ENCODE measurements around the gene RASSF1.
A peak's percentile ranks its signal among the peaks of the same experiment; 100 is the strongest.

Gene RASSF1

GRCh38 chr3:50345586-50346234 lies 5.1 kb upstream of the RASSF1 start, which contains the start of gene ZMYND10:
Gene ZMYND10 (minus strand): TSS chr3:50345732. CDS start chr3:50345579, 153 bp downstream.
- no peak for DNase-seq (ENCODE audit: insufficient read length, low spot score)
- peak; percentile 9 for FAIRE-seq

- no peak for FAIRE-seq
Observed at GRCh38 chr3:50345008-50345407, 4.4 kb upstream of the RASSF1 start.

GRCh38 chr3:50342813-50343633 lies 2.4 kb upstream of the RASSF1 start:
- DNase-seq (ENCODE audit: insufficient read length, low spot score): no peak
- FAIRE-seq: no peak

More at GRCh38 chr3:50345008-50345407, 4.4 kb upstream of the RASSF1 start:
- DNase-seq (ENCODE audit: insufficient read length, low spot score): no peak

- no peak for DNase-seq (ENCODE audit: insufficient read length, low spot score)
- no peak for FAIRE-seq
Observed at GRCh38 chr3:50341996-50342650, 1.5 kb upstream of the RASSF1 start.

- DNase-seq (ENCODE audit: insufficient read length, low spot score) (no peak), FAIRE-seq (no peak)
Observed at GRCh38 chr3:50341537-50341936, 901 bp upstream of the RASSF1 start.

- FAIRE-seq (no peak), DNase-seq (ENCODE audit: insufficient read length, low spot score) (no peak)
Observed at GRCh38 chr3:50340147-50340447, 539 bp downstream of the RASSF1 start.

GRCh38 chr3:50339485-50340146 lies 1.0 kb downstream of the RASSF1 start:
- FAIRE-seq: no peak

GRCh38 chr3:50338965-50339364 lies 1.7 kb downstream of the RASSF1 start:
- no peak for DNase-seq (ENCODE audit: insufficient read length, low spot score)
- FAIRE-seq: no peak

More at GRCh38 chr3:50339485-50340146, 1.0 kb downstream of the RASSF1 start:
- no peak for DNase-seq (ENCODE audit: insufficient read length, low spot score)

- FAIRE-seq: peak; percentile 99
- DNase-seq (ENCODE audit: insufficient read length, low spot score): peak; percentile 99
Observed at GRCh38 chr3:50337175-50337861, 3.3 kb downstream of the RASSF1 start.

- FAIRE-seq (no peak), DNase-seq (ENCODE audit: insufficient read length, low spot score) (no peak)
Observed at GRCh38 chr3:50336452-50337174, 4.0 kb downstream of the RASSF1 start.

GRCh38 chr3:50334339-50335075 lies 6.1 kb downstream of the RASSF1 start:
- no peak for DNase-seq (ENCODE audit: insufficient read length, low spot score)
- FAIRE-seq: no peak

- FAIRE-seq (no peak), DNase-seq (ENCODE audit: insufficient read length, low spot score) (no peak)
Observed at GRCh38 chr3:50333744-50334328, 6.8 kb downstream of the RASSF1 start.

GRCh38 chr3:50331364-50331907 lies 9.2 kb downstream of the RASSF1 start:
- FAIRE-seq (no peak), DNase-seq (ENCODE audit: insufficient read length, low spot score) (no peak)

- DNase-seq (ENCODE audit: insufficient read length, low spot score) (no peak), FAIRE-seq (no peak)
Observed at GRCh38 chr3:50330330-50330729, 10.3 kb downstream of the RASSF1 start.

- peak; percentile 96 for DNase-seq (ENCODE audit: insufficient read length, low spot score)
- peak; percentile 98 for FAIRE-seq
Observed at GRCh38 chr3:50327943-50328691, 12.5 kb downstream of the RASSF1 start, which contains the start of gene TUSC2. Gene TUSC2 (minus strand): TSS chr3:50328223. CDS start chr3:50328099, 124 bp downstream.

GRCh38 chr3:50327129-50327528 lies 13.5 kb downstream of the RASSF1 start:
- no peak for FAIRE-seq
- DNase-seq (ENCODE audit: insufficient read length, low spot score): no peak

GRCh38 chr3:50326182-50326541 lies 14.5 kb downstream of the RASSF1 start:
- DNase-seq (ENCODE audit: insufficient read length, low spot score): no peak
- no peak for FAIRE-seq

Measured in HTR-8/SVneo (cell line).